K562 (cell line): ENCODE results near the gene AP4S1. TPM values are rescaled to one million over a fixed set of nuclear protein-coding genes. Genes with fewer than 3 reads are reported as not detected.
A peak's percentile ranks its signal among the peaks of the same experiment; 100 is the strongest.

Experiments
- ATAC-seq: fragments of 200-7000 bp; cut with Tn5 transposase; 3 replicates; pipeline ENCODE4 v1.9.1; 2020; ENCODE audit warnings: moderate library complexity
- BruUV-seq: library from RNA; stranded (reverse); fragments of 400-500 nt; replicated peaks from 2 replicates; lab custom pipeline; 2021; lab: Mats Ljungman, UMichigan
- CTCF ChIA-PET: fragments of 300-600 bp; formaldehyde crosslinking; extraction: SDS; loops from one replicate; lab custom pipeline; 2021; ENCODE audit warnings: low intra/inter-chr PET ratio; lab: Yijun Ruan, JAX
- POLR2A ChIA-PET: fragments of 300-600, 350-650 bp; sonication (Branson Sonifier 250); formaldehyde crosslinking; extraction: SDS; loops from one replicate; lab custom pipeline; 2021; ENCODE audit warnings: antibody characterized with exemption, inconsistent platforms; lab: Yijun Ruan, JAX
- DNase-seq, 4 experiments: peaks; one replicate each; pipeline versions ENCODE4 v3.0.0 to v3.0.0-alpha.2; 2011 to 2018; ENCODE audit warnings: low spot score in 3 of 4, mixed read lengths in 3 of 4; ENCODE audit errors: extremely low read depth in 1 of 4
- FAIRE-seq: peaks from 2 replicates; lab custom pipeline; 2011; peaks lifted over from hg19 to GRCh38; lab: Jason Lieb, UNC
- H2AFZ ChIP-seq: 2 replicates; pipeline ENCODE4 v1.6.0; 2011; ENCODE audit warnings: low read depth, low read length, control low read depth, inconsistent platforms
- H3K27ac ChIP-seq: fragments of 200-600 bp; 3 replicates; pipeline ENCODE4 v1.8.0; 2011; ENCODE audit warnings: low read depth, mild to moderate bottlenecking, control low read depth, inconsistent platforms, low read length, moderate library complexity, mixed read lengths; ENCODE audit errors: extremely low read depth
- H3K27me3 ChIP-seq, 2 experiments: fragments of 300-600 bp in 1 of 2; 2 replicates in 1 of 2; 3 replicates in 1 of 2; pipeline versions ENCODE4 v1.6.0 to v1.8.0; 2011; ENCODE audit warnings: inconsistent platforms in 2 of 2, low read length in 2 of 2, mild to moderate bottlenecking in 1 of 2, mixed read lengths in 1 of 2, moderate library complexity in 1 of 2; ENCODE audit not compliant: control insufficient read depth in 2 of 2, insufficient read depth in 2 of 2
- H3K36me3 ChIP-seq: fragments of 300-600 bp; 3 replicates; pipeline ENCODE4 v1.8.0; 2011; ENCODE audit warnings: mild to moderate bottlenecking, low read length, inconsistent platforms; ENCODE audit not compliant: control insufficient read depth, insufficient read depth
- H3K4me1 ChIP-seq, 2 experiments: fragments of 200-600 bp in 1 of 2; replicated peaks in 1 of 2; 2 replicates in 1 of 2; 3 replicates in 1 of 2; pipeline versions ENCODE4 v1.5.1 to v1.8.0; 2011; ENCODE audit warnings: inconsistent platforms in 2 of 2, low read length in 2 of 2, mild to moderate bottlenecking in 1 of 2, mixed read lengths in 1 of 2, moderate library complexity in 1 of 2; ENCODE audit not compliant: control insufficient read depth in 2 of 2, insufficient read depth in 2 of 2
- H3K4me2 ChIP-seq: 2 replicates; pipeline ENCODE4 v1.6.1; 2011; ENCODE audit warnings: low read length, control low read depth, inconsistent platforms, mixed read lengths; ENCODE audit not compliant: insufficient read depth
- H3K4me3 ChIP-seq: fragments of 200-600 bp; sonication (generic), shearing (Covaris generic); 2 replicates; pipeline ENCODE4 v1.5.1; 2016; ENCODE audit warnings: control low read depth, inconsistent platforms
- H3K79me2 ChIP-seq: fragments of 200-600 bp; 3 replicates; pipeline ENCODE4 v1.8.0; 2011; ENCODE audit warnings: low read length, inconsistent platforms; ENCODE audit not compliant: control insufficient read depth, insufficient read depth
- H3K9ac ChIP-seq, 2 experiments: 2 replicates each; pipeline versions ENCODE4 v1.6.0 to v1.6.1; 2011; ENCODE audit warnings: low read depth in 2 of 2, low read length in 2 of 2, control low read depth in 1 of 2, inconsistent platforms in 1 of 2, mild to moderate bottlenecking in 1 of 2, mixed read lengths in 1 of 2; ENCODE audit not compliant: insufficient read depth in 1 of 2
- H3K9me1 ChIP-seq: one replicate; pipeline ENCODE4 v1.6.0; 2011; ENCODE audit warnings: inconsistent platforms, mild to moderate bottlenecking, low read length, moderate library complexity; ENCODE audit not compliant: control insufficient read depth, insufficient read depth
- H3K9me3 ChIP-seq: replicated peaks from 2 replicates; pipeline ENCODE4 v1.5.1; 2011; ENCODE audit warnings: low read depth, low read length, inconsistent platforms; ENCODE audit not compliant: control insufficient read depth, insufficient read depth
- H4K20me1 ChIP-seq: replicated peaks from 2 replicates; pipeline ENCODE4 v1.6.1; 2011; ENCODE audit warnings: low read length, inconsistent platforms, mixed read lengths; ENCODE audit not compliant: control insufficient read depth, insufficient read depth
- CHD7 ChIP-seq: fragments of 200-600 bp; sonication (generic); IDR thresholded peaks from one replicate; pipeline ENCODE4 v1.6.1; 2012; ENCODE audit warnings: mild to moderate bottlenecking, low read depth, low read length, inconsistent platforms
- E2F3 ChIP-seq: fragments of 250-450 bp; sonication (Bioruptor Pico); IDR thresholded peaks from 2 replicates; pipeline ENCODE4 v1.4.0; 2020; ENCODE audit warnings: mild to moderate bottlenecking
- KLF1 ChIP-seq: fragments of 450-650 bp; IDR thresholded peaks from 2 replicates; pipeline ENCODE4 v1.6.1; 2016; ENCODE audit warnings: missing genetic modification characterization, missing compliant biosample characterization
- MEIS2 ChIP-seq: fragments of 450-650 bp; IDR thresholded peaks from 2 replicates; pipeline ENCODE4 v1.6.1; 2014; ENCODE audit warnings: mild to moderate bottlenecking; ENCODE audit not compliant: partially characterized antibody
- NCOA1 ChIP-seq: fragments of 450-650 bp; IDR thresholded peaks from 2 replicates; pipeline ENCODE4 v1.6.1; 2016; ENCODE audit warnings: low read depth
- RBFOX2 ChIP-seq: fragments of 200-400 bp; formaldehyde crosslinking; IDR thresholded peaks from 2 replicates; pipeline ENCODE4 v1.6.1; 2017; ENCODE audit warnings: low read depth, mild to moderate bottlenecking, low read length, moderate library complexity
- SP2 ChIP-seq: IDR thresholded peaks from 2 replicates; pipeline ENCODE4 v1.6.1; 2011; ENCODE audit warnings: mild to moderate bottlenecking, low read depth, low read length, moderate library complexity; ENCODE audit not compliant: poor library complexity, severe bottlenecking; ENCODE audit errors: extremely low read depth
- TFAP4 ChIP-seq: sonication (generic); formaldehyde crosslinking; IDR thresholded peaks from 2 replicates; pipeline ENCODE4 v1.8.0; 2022; ENCODE audit warnings: missing genetic modification reagents, mild to moderate bottlenecking, moderate library complexity, borderline replicate concordance
- ZBTB12 ChIP-seq: fragments of 250-450 bp; sonication (Bioruptor Pico); IDR thresholded peaks from 2 replicates; pipeline ENCODE4 v1.4.0; 2020
- WGBS: fragments of 100-300 bp; shearing (Covaris generic); methylation state at CpG from one replicate; pipeline ENCODE4 v1.1.6; 2016; ENCODE audit warnings: low coverage, mixed read lengths; ENCODE audit not compliant: insufficient coverage; ENCODE audit errors: missing lambda C conversion rate; 5-methylcytosine and 5-hydroxymethylcytosine counted together
- in situ Hi-C: fragments of 300-500 bp; cut with MboI; formaldehyde crosslinking; loops from 4 replicates; pipeline ENCODE4 v1.15.0; 2018; ENCODE audit warnings: inconsistent platforms, mixed read lengths
- intact Hi-C: fragments of 100-400 bp; cut with micrococcal nuclease; formaldehyde crosslinking; loops from 2 replicates; pipeline ENCODE4 v1.14.2; 2022
- polyA plus RNA-seq, 8 experiments: library from polyadenylated mRNA; depleted of rRNA in 4 of 8; stranded (reverse) in 5 of 8; unstranded in 3 of 8; fragments of >200 nt; fragmentation: Nextera tagmentation in 2 of 8; fragmentation: Illumina TruSeq in 1 of 8; extraction: Ambion mirVana in 2 of 8; extraction: Trizol in 1 of 8; gene quantifications; 2 replicates each; pipeline versions ENCODE4 v1.2.1 to v1.2.3, GENCODE V29; 2011 to 2014; ENCODE audit warnings: inconsistent platforms in 1 of 8, missing spikeins in 1 of 8
- total RNA-seq, 7 experiments: library from RNA; depleted of rRNA in 6 of 7; stranded (reverse); fragments of >200 nt in 6 of 7; fragmentation: Illumina TruSeq in 2 of 7; extraction: Trizol in 2 of 7; gene quantifications; 2 replicates each; pipeline versions ENCODE4 v1.2.1 to v1.2.3, GENCODE V29; 2011 to 2021; ENCODE audit warnings: low replicate concordance in 1 of 7

Gene AP4S1
- total and polyA plus RNA-seq, 9 of the 15 experiments (the other 6 are each of a cell fraction or from before 2014, with no cell fraction given) = 3.7 to 7.8 (median 5.9) TPM

GRCh38 chr14:31051023-31051422, 25.6 kb downstream of the AP4S1 start:
- TF ChIP-seq CHD7 = no peak
- TF ChIP-seq SP2 = no peak
- TF ChIP-seq RBFOX2 = no peak
- TF ChIP-seq E2F3 (CRISPR knock-in tag) = no peak
- no peak for TF ChIP-seq ZBTB12
- TF ChIP-seq NCOA1 = no peak
- no peak for TF ChIP-seq KLF1 (tag)
- TF ChIP-seq MEIS2 = no peak
- TF ChIP-seq TFAP4 (CRISPR knock-in tag) = no peak
- TF ChIP-seq, all 486 proteins: peak for 0
- Histone ChIP-seq H3K79me2 (no peaks in the 10 kb centered on the region), H3K27ac (no peak overlapping the region; the same call in 2 of the 3 replicates), H3K27me3 (no peaks in the 10 kb centered on the region), H3K36me3 (no peaks in the 10 kb centered on the region), H3K9me1 (no peaks in the 10 kb centered on the region), H3K4me3 (no peak overlapping the region), H3K4me2 (no peak overlapping the region; the same call in 1 of the 2 replicates), H2AFZ (peak overlapping the region; percentile 7), H3K9ac (peak overlapping the region in 1 of 2 experiments; percentile 40; a peak in 1 of 4 replicates), H3K4me1 (peaks cover 15 to 18% of the 10 kb centered on the region in 2 experiments; a peak in 4 of 5 replicates), H4K20me1 (no peaks in the 10 kb centered on the region), H3K9me3 (no peaks in the 10 kb centered on the region)
- FAIRE-seq = peak; percentile 72
- ATAC-seq = peak; percentile 9
- no peak for DNase-seq
- ChIA-PET CTCF (interaction anchor here (0.7 kb wide), 1 partner anchor 15 kb away, joined by 3 read pairs; no protein-coding TSS in a partner anchor), POLR2A (interaction anchor here (0.8 kb wide), 1 partner anchor 22 kb away, joined by 3 read pairs; no protein-coding TSS in a partner anchor)
- WGBS = 75% methylated on average over 5 of the region's 7 CpGs
- no TSS peak for BruUV-seq
- in situ Hi-C loops = no loop called here
- intact Hi-C loops = no loop called here
